OCI-LY1 (cell line): ENCODE measurements around the gene SYCP2L.
"Not testable (repeated sequence)": the region's sequence is repeated elsewhere in the genome, so short reads cannot be mapped to it uniquely, and the experiment has no call there.

ENCODE experiments used
- H2AFZ ChIP-seq: fragments of 200-600 bp; sonication (generic), shearing (Covaris generic); 2 replicates; pipeline ENCODE4 v1.6.0; 2014; ENCODE audit warnings: antibody characterized with exemption, mild to moderate bottlenecking, low read length
- H3F3A ChIP-seq: fragments of 200-600 bp; sonication (generic), shearing (Covaris generic); 2 replicates; pipeline ENCODE4 v1.6.0; 2014; ENCODE audit warnings: mild to moderate bottlenecking, antibody characterized with exemption, low read length, moderate library complexity; ENCODE audit not compliant: insufficient read depth
- H3K27ac ChIP-seq: fragments of 200-600 bp; sonication (generic); 2 replicates; pipeline ENCODE4 v1.5.1; 2014; ENCODE audit warnings: low read length, mixed run types, mild to moderate bottlenecking, low read depth; ENCODE audit not compliant: poor library complexity, severe bottlenecking
- H3K27me3 ChIP-seq: fragments of 200-600 bp; sonication (generic); 2 replicates; pipeline ENCODE4 v1.6.0; 2014; ENCODE audit warnings: antibody characterized with exemption, mild to moderate bottlenecking, low read length, moderate library complexity; ENCODE audit not compliant: insufficient read depth
- H3K36me3 ChIP-seq: fragments of 200-600 bp; sonication (generic); 2 replicates; pipeline ENCODE4 v1.6.1; 2014; ENCODE audit warnings: mild to moderate bottlenecking, antibody characterized with exemption, low read length, moderate library complexity, mixed read lengths; ENCODE audit not compliant: insufficient read depth
- H3K4me1 ChIP-seq: fragments of 200-600 bp; sonication (generic); 2 replicates; pipeline ENCODE4 v1.5.1; 2014; ENCODE audit warnings: mild to moderate bottlenecking, low read length, moderate library complexity; ENCODE audit not compliant: insufficient read depth, severe bottlenecking
- H3K4me2 ChIP-seq: fragments of 200-600 bp; sonication (generic), shearing (Covaris generic); 2 replicates; pipeline ENCODE4 v1.6.1; 2014; ENCODE audit warnings: low read length
- H3K4me3 ChIP-seq: fragments of 200-600 bp; sonication (generic); 2 replicates; pipeline ENCODE4 v1.5.1; 2014; ENCODE audit warnings: low read length, low read depth, mild to moderate bottlenecking, mixed read lengths; ENCODE audit not compliant: poor library complexity, severe bottlenecking
- H3K79me2 ChIP-seq: fragments of 200-600 bp; shearing (Covaris generic); 2 replicates; pipeline ENCODE4 v1.6.1; 2016; ENCODE audit warnings: mixed run types, low read length, mixed read lengths; ENCODE audit not compliant: insufficient read depth
- H3K9ac ChIP-seq: fragments of 200-600 bp; sonication (generic), shearing (Covaris generic); 2 replicates; pipeline ENCODE4 v1.6.1; 2014; ENCODE audit warnings: mild to moderate bottlenecking, low read length, mixed read lengths
- H3K9me2 ChIP-seq: fragments of 200-600 bp; sonication (generic), shearing (Covaris generic); 2 replicates; pipeline ENCODE4 v1.6.1; 2014; ENCODE audit warnings: low read depth, mild to moderate bottlenecking, low read length, mixed read lengths
- H3K9me3 ChIP-seq: fragments of 200-600 bp; shearing (Covaris generic); 2 replicates; pipeline ENCODE4 v1.6.1; 2014; ENCODE audit warnings: low read length, mixed read lengths
- H4K20me1 ChIP-seq: fragments of 200-600 bp; sonication (generic), shearing (Covaris generic); 2 replicates; pipeline ENCODE4 v1.6.0; 2016; ENCODE audit warnings: mild to moderate bottlenecking, low read length; ENCODE audit not compliant: insufficient read depth
- CTCF ChIP-seq: fragments of 200-600 bp; sonication (generic), shearing (Covaris generic); IDR thresholded peaks from 2 replicates; pipeline ENCODE4 v1.5.1; 2017; ENCODE audit warnings: mild to moderate bottlenecking, antibody characterized with exemption, low read length, moderate library complexity, mixed read lengths
- EZH2 ChIP-seq: fragments of 200-600 bp; sonication (generic), shearing (Covaris generic); IDR thresholded peaks from 2 replicates; pipeline ENCODE4 v1.8.0; 2017; ENCODE audit warnings: borderline replicate concordance, mixed run types, mild to moderate bottlenecking, antibody characterized with exemption, low read length, moderate library complexity, mixed read lengths

The SYCP2L gene

DNA sequence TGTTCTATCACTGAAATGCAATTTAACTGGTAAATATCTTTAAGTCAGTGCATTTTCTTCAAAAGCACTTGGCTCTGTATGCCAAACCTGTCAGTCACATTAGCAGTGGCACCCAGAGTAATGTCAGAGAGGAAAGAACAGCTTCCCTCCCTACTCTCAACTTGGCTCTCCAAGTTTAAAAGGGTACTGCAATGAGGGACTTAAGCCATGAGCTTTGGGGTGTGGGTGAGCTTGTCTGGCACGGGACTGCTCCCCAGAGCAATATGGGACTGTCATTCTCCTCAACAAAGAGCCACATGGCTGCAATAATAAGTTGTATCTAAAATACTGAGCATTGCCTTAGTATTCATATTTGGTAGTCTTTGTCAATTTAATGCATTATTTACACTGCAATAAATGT is 9.0 kb upstream of the SYCP2L start:
- no peak for TF ChIP-seq CTCF
- TF ChIP-seq EZH2: no peak
- Histone ChIP-seq H3K9me2 (no peaks in the 10 kb centered on the region), H3K4me3 (no peak overlapping the region), H3K36me3 (no peaks in the 10 kb centered on the region), H3K9me3 (no peaks in the 10 kb centered on the region), H3K27me3 (no peaks in the 10 kb centered on the region; the same call in 1 of the 2 replicates), H3K27ac (no peak overlapping the region), H3K9ac (no peak overlapping the region), H2AFZ (no peak overlapping the region), H3K4me1 (no peaks in the 10 kb centered on the region), H3F3A (no peaks in the 10 kb centered on the region), H4K20me1 (no peaks in the 10 kb centered on the region), H3K4me2 (no peak overlapping the region), H3K79me2 (no peaks in the 10 kb centered on the region)

- Histone ChIP-seq H3K9me2 (no peaks in the 10 kb centered on the region), H3K4me2 (no peak overlapping the region), H3K27ac (no peak overlapping the region)
Observed at GRCh38 chr6:10880366-10880765, 6.5 kb upstream of the SYCP2L start.

GRCh38 chr6:10882253-10882630 is 4.6 kb upstream of the SYCP2L start:
- not testable (repeated sequence) for H3K27ac ChIP-seq, H2AFZ ChIP-seq, H3F3A ChIP-seq, H3K4me2 ChIP-seq, H3K9me3 ChIP-seq, H3K9me2 ChIP-seq, H4K20me1 ChIP-seq, H3K9ac ChIP-seq, H3K79me2 ChIP-seq, H3K4me1 ChIP-seq, H3K27me3 ChIP-seq, H3K4me3 ChIP-seq, H3K36me3 ChIP-seq

More at GRCh38 chr6:10880366-10880765, 6.5 kb upstream of the SYCP2L start:
- no peaks in the 10 kb centered on the region for H3K79me2 ChIP-seq
- no peak overlapping the region for H2AFZ ChIP-seq
- no peak overlapping the region for H3K4me3 ChIP-seq
- no peaks in the 10 kb centered on the region for H3K27me3 ChIP-seq
- no peaks in the 10 kb centered on the region for H3K36me3 ChIP-seq
- no peaks in the 10 kb centered on the region for H4K20me1 ChIP-seq
- TF ChIP-seq CTCF: no peak
- no peak for TF ChIP-seq EZH2
- no peaks in the 10 kb centered on the region for H3K9me3 ChIP-seq
- no peak overlapping the region for H3K9ac ChIP-seq
- no peaks in the 10 kb centered on the region for H3F3A ChIP-seq
- H3K4me1 ChIP-seq: no peaks in the 10 kb centered on the region

DNA sequence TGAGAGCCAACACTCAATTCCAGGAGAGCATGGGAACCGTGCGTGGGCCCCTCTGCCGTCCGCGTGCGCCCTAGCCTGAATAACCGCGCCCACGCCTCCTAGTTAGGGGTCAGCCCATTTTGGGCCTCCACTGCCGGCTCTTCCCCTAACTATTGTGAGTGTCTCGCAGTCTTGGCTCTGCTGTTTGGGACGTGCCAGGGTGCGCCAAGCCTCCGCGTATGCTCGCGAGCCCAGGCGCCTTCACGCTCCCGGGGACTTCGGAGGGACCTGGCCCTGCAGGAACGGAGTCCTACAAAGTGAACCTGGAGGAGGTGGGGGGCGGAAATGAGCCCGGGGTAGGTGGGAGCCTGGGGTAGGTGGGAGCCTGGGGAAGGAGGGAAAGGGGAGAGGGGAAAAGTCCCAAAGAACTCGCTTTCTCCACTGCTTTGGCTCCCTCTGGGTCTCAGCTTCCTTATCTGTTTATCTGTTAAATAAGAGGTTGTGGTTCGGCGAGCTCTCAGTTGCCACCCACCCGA is 4.1 kb upstream of the SYCP2L start:
- Histone ChIP-seq H3K27me3 (peaks cover 4% of the 10 kb centered on the region; the same call in 1 of the 2 replicates), H3K36me3 (no peaks in the 10 kb centered on the region; the same call in 1 of the 2 replicates), H3K9me3 (no peaks in the 10 kb centered on the region), H3K27ac (no peak overlapping the region), H3K4me3 (no peak overlapping the region), H3K4me1 (no peaks in the 10 kb centered on the region), H4K20me1 (no peaks in the 10 kb centered on the region), H3K4me2 (no peak overlapping the region), H3K79me2 (no peaks in the 10 kb centered on the region), H3K9ac (no peak overlapping the region), H2AFZ (no peak overlapping the region), H3F3A (no peaks in the 10 kb centered on the region), H3K9me2 (no peaks in the 10 kb centered on the region)
- TF ChIP-seq EZH2 (no peak), CTCF (no peak)
